ENCODE data around the gene EVX2.

EVX2 gene

DNA sequence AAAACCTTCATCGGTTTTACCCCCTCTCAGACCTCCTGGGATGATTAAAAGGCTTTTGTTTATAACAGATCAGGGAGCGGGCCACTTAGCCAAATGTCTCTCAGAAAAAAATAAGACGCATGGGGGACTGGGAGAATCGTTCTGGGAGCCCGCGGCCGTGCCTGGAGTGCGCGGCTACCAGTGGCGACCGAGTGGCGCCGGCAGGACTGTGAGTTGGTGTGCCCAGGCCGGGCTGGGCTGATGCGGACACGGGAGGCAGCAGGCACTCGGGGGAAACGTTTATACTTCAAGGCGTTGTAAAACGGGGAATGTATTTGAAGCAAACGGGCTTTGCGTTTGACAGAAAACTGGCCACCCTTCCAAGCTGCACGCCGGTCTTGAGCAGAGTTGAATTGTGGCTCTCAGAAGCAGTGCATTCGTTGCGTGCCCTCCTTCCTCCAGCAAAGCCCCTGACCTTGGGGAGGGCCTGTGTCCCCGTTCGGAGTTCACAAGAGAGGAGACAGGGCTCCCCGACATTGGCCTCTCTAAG lies 28.1 kb upstream of the EVX2 start:
- H3K4me3 ChIP-seq (ENCODE audit: low read length in 2 of 2), result no peak overlapping the region
- H3K4me1 ChIP-seq (ENCODE audit: control insufficient read depth, insufficient read depth, low read length), result peaks cover 14% of the 10 kb centered on the region
- peaks cover 0 to 4% of the 10 kb centered on the region in 2 donors for H3K9me3 ChIP-seq (ENCODE audit: control insufficient read depth in 2 of 2, low read length in 2 of 2)
- no peak overlapping the region for H3K27ac ChIP-seq (ENCODE audit: low read length)
- no peak overlapping the region for H3K9ac ChIP-seq (ENCODE audit: low read length in 2 of 2)
- H3K27me3 ChIP-seq (ENCODE audit: control insufficient read depth in 1 of 2, insufficient read depth in 2 of 2, low read length in 2 of 2), result peaks cover 80 to 91% of the 10 kb centered on the region in 2 donors
- H3K36me3 ChIP-seq (ENCODE audit: control insufficient read depth in 2 of 2, insufficient read depth in 2 of 2, low read length in 2 of 2), result no peaks in the 10 kb centered on the region

GRCh38 chr2:176111309-176111663 lies 27.5 kb upstream of the EVX2 start:
- no peak overlapping the region for H3K9ac ChIP-seq (ENCODE audit: low read length in 2 of 2)

DNA sequence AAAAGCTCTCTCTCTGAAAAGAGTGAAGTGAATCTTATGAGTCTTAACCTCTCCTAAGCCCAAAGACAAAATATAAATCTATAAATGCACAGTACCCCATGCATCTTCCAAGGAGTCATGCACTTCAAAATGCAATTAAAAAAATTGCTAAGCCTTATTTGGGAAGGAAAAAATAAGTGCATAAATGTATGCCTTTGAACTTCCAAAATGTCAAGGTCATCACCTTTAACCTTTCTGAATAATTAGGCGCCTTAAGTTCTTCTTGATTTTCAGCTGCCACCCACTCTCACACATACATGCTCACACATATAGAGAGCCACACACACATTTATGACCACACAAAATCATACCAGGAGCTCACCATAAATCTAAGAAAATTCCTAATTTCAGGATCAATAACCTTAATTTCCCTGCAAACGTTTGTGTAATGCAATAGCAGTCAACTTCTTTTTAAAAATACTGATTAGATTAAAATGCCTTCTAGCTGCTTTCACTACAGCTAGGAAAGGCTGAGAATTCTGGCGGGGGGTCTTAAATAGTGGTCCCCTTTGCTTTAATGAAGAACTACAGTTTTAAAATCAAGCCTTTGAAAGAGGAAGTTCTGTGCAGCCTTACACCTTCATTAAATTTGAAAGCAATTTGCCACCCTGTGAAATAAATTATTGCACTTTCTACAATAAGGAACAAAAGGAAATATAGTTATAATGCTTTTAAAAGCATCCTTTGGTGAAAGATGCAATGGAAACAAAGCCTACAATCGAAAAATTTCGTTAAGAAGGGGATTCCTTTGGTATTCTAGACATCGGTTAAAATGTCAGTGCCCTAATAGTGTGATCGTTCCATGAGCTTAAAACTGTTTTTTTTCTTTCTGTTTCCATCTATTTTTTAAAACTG lies 26.9 kb upstream of the EVX2 start:
- peaks cover 20% of the 10 kb centered on the region for H3K4me1 ChIP-seq (ENCODE audit: control insufficient read depth, insufficient read depth, low read length)
- peaks cover 0 to 4% of the 10 kb centered on the region in 2 donors for H3K9me3 ChIP-seq (ENCODE audit: control insufficient read depth in 2 of 2, low read length in 2 of 2)
- H3K4me3 ChIP-seq (ENCODE audit: low read length in 2 of 2), result no peak overlapping the region
- H3K9ac ChIP-seq (ENCODE audit: low read length in 2 of 2), result no peak overlapping the region
- no peaks in the 10 kb centered on the region for H3K36me3 ChIP-seq (ENCODE audit: control insufficient read depth in 2 of 2, insufficient read depth in 2 of 2, low read length in 2 of 2)
- no peak overlapping the region for H3K27ac ChIP-seq (ENCODE audit: low read length)
- peaks cover 77 to 91% of the 10 kb centered on the region in 2 donors for H3K27me3 ChIP-seq (ENCODE audit: control insufficient read depth in 1 of 2, insufficient read depth in 2 of 2, low read length in 2 of 2)

More at GRCh38 chr2:176111309-176111663, 27.5 kb upstream of the EVX2 start:
- peaks cover 0 to 4% of the 10 kb centered on the region in 2 donors for H3K9me3 ChIP-seq (ENCODE audit: control insufficient read depth in 2 of 2, low read length in 2 of 2)
- H3K27ac ChIP-seq (ENCODE audit: low read length), result no peak overlapping the region
- H3K4me3 ChIP-seq (ENCODE audit: low read length in 2 of 2), result no peak overlapping the region
- peaks cover 77 to 91% of the 10 kb centered on the region in 2 donors for H3K27me3 ChIP-seq (ENCODE audit: control insufficient read depth in 1 of 2, insufficient read depth in 2 of 2, low read length in 2 of 2)
- peaks cover 20% of the 10 kb centered on the region for H3K4me1 ChIP-seq (ENCODE audit: control insufficient read depth, insufficient read depth, low read length)
- no peaks in the 10 kb centered on the region for H3K36me3 ChIP-seq (ENCODE audit: control insufficient read depth in 2 of 2, insufficient read depth in 2 of 2, low read length in 2 of 2)

- H3K9me3 ChIP-seq (ENCODE audit: control insufficient read depth in 2 of 2, low read length in 2 of 2), result peaks cover 0 to 4% of the 10 kb centered on the region in 2 donors
- H3K4me1 ChIP-seq (ENCODE audit: control insufficient read depth, insufficient read depth, low read length), result peaks cover 21% of the 10 kb centered on the region
- H3K27ac ChIP-seq (ENCODE audit: low read length), result no peak overlapping the region
- no peak overlapping the region for H3K9ac ChIP-seq (ENCODE audit: low read length in 2 of 2)
- peaks cover 81 to 91% of the 10 kb centered on the region in 2 donors for H3K27me3 ChIP-seq (ENCODE audit: control insufficient read depth in 1 of 2, insufficient read depth in 2 of 2, low read length in 2 of 2)
- no peak overlapping the region for H3K4me3 ChIP-seq (ENCODE audit: low read length in 2 of 2)
- H3K36me3 ChIP-seq (ENCODE audit: control insufficient read depth in 2 of 2, insufficient read depth in 2 of 2, low read length in 2 of 2), result no peaks in the 10 kb centered on the region
Observed at GRCh38 chr2:176109946-176110345, 26.2 kb upstream of the EVX2 start.

GRCh38 chr2:176109192-176109901 lies 25.6 kb upstream of the EVX2 start:
- Histone ChIP-seq H3K9ac (ENCODE audit: low read length in 2 of 2) (no peak overlapping the region), H3K27ac (ENCODE audit: low read length) (no peak overlapping the region), H3K9me3 (ENCODE audit: control insufficient read depth in 2 of 2, low read length in 2 of 2) (peaks cover 0 to 4% of the 10 kb centered on the region in 2 donors), H3K27me3 (ENCODE audit: control insufficient read depth in 1 of 2, insufficient read depth in 2 of 2, low read length in 2 of 2) (peaks cover 81 to 91% of the 10 kb centered on the region in 2 donors), H3K36me3 (ENCODE audit: control insufficient read depth in 2 of 2, insufficient read depth in 2 of 2, low read length in 2 of 2) (no peaks in the 10 kb centered on the region), H3K4me3 (ENCODE audit: low read length in 2 of 2) (no peak overlapping the region), H3K4me1 (ENCODE audit: control insufficient read depth, insufficient read depth, low read length) (peaks cover 27% of the 10 kb centered on the region)

DNA sequence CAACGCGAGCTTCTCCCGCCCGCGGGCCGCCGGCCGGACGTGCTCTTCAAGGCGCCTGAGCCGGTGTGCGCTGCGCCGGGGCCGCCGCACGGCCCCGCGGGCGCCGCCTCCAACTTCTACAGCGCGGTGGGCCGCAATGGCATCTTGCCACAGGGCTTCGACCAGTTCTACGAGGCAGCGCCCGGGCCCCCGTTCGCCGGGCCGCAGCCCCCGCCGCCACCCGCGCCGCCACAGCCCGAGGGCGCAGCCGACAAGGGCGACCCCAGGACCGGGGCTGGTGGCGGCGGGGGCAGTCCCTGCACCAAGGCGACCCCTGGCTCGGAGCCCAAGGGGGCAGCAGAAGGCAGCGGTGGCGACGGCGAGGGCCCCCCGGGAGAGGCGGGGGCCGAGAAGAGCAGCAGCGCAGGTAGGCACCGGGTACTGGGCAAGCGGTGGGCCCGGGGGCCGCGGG lies 24.0 kb upstream of the EVX2 start:
- Histone ChIP-seq H3K9me3 (ENCODE audit: control insufficient read depth in 2 of 2, low read length in 2 of 2) (peaks cover 0 to 4% of the 10 kb centered on the region in 2 donors), H3K36me3 (ENCODE audit: control insufficient read depth in 2 of 2, insufficient read depth in 2 of 2, low read length in 2 of 2) (no peaks in the 10 kb centered on the region), H3K27ac (ENCODE audit: low read length) (no peak overlapping the region), H3K4me1 (ENCODE audit: control insufficient read depth, insufficient read depth, low read length) (peaks cover 31% of the 10 kb centered on the region), H3K9ac (ENCODE audit: low read length in 2 of 2) (no peak overlapping the region), H3K4me3 (ENCODE audit: low read length in 2 of 2) (no peak overlapping the region), H3K27me3 (ENCODE audit: control insufficient read depth in 1 of 2, insufficient read depth in 2 of 2, low read length in 2 of 2) (peaks cover 81 to 91% of the 10 kb centered on the region in 2 donors)

DNA sequence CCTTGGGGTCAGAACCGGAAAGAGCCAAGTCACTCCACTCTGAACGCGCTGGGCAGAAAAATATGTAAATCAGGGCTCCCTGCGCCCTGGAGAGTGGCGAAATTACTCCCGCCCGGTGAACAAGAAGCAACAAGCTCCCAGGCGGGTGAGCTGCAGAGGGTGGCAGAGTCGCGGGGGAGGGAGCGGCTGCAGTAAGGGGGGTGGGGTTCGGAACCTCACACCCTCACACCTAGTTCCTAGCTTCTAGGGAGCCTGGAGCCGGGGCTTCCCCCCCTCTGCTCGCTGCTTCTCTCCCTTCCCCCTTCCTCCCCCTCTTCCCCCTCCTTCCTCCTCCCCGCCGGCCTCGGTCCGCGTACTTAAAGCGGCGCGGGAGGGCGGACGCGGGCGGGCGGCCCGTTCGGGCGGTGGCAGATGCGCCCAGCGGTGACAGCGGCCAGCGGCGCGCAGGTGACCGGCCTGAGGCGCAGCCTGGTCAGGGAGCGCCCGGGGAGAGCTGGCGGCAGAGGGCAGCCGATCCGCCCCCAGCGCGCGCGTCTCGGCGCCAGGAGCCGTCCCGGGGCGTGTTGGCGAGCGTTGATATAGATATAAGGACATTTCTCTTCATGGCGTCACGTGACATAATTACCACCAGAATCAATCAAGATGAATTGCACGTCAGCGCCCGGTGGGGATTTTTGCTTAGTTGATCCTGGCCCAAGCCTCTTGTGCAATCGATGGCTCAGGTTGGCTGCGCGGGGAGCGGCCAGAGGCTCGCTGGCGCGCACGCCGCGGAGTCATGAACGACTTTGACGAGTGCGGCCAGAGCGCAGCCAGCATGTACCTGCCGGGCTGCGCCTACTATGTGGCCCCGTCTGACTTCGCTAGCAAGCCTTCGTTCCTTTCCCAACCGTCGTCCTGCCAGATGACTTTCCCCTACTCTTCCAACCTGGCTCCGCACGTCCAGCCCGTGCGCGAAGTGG lies 23.1 kb upstream of the EVX2 start, which contains the start of gene HOXD11:
Gene HOXD11, plus strand, starts transcription at position 700 of the 959 bp plus-strand sequence. Its CDS starts 76 bp downstream, at position 776.
- H3K9me3 ChIP-seq (ENCODE audit: control insufficient read depth in 2 of 2, low read length in 2 of 2), result no peaks in the 10 kb centered on the region
- H3K36me3 ChIP-seq (ENCODE audit: control insufficient read depth in 2 of 2, insufficient read depth in 2 of 2, low read length in 2 of 2), result no peaks in the 10 kb centered on the region
- H3K9ac ChIP-seq (ENCODE audit: low read length in 2 of 2), result no peak within 1 kb of the TSS
- no peak within 1 kb of the TSS for H3K27ac ChIP-seq (ENCODE audit: low read length)
- peak within 1 kb of the TSS; percentile 16 to 49 for H3K4me3 ChIP-seq (ENCODE audit: low read length in 2 of 2)
- H3K27me3 ChIP-seq (ENCODE audit: control insufficient read depth in 1 of 2, insufficient read depth in 2 of 2, low read length in 2 of 2), result peaks cover 79 to 91% of the 10 kb centered on the region in 2 donors
- H3K4me1 ChIP-seq (ENCODE audit: control insufficient read depth, insufficient read depth, low read length), result peaks cover 29% of the 10 kb centered on the region

DNA sequence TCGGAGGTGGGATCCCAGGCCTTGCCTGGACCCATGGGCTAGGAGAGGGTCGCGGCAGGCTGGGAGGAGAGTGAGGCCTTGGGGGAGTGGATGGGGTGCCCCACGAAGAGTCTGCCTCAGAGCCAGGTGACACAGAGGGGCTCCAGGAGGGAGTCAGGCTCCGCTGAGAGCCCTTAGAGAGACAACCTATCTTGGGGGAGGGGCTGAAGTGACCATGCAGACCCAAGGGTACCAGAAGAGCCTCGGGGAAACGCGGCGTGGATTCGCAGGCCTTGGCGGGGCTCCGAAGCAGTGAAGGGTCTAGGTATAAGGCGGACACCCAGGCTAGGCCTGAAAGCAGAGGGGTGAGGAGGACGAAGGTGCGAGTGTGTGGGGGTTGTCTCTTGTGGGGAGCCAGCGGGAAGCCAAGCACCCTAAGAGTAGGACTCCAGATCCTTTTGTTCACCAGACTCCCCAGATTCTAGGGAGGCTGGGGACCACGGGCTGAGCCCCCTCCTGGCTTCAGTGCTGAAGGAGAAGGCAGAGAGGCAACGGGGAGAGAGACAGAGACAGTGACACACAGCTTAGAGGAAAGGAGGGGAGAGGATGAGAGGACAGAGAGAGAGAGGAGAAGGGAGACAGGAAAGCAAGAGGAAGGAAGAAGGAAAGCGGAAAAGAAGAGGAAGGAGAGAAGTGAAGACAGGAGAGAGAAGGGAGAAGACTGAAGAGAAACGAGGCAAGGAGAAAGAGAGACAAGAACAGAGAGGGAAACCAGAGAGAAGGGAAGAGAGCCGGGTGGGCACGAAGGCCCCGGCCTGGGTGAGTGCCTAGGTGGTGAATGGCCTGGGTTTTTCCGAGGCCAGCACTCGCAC lies 22.2 kb upstream of the EVX2 start:
- no peak overlapping the region for H3K9ac ChIP-seq (ENCODE audit: low read length in 2 of 2)
- H3K9me3 ChIP-seq (ENCODE audit: control insufficient read depth in 2 of 2, low read length in 2 of 2), result no peaks in the 10 kb centered on the region
- peaks cover 80 to 91% of the 10 kb centered on the region in 2 donors for H3K27me3 ChIP-seq (ENCODE audit: control insufficient read depth in 1 of 2, insufficient read depth in 2 of 2, low read length in 2 of 2)
- no peaks in the 10 kb centered on the region for H3K36me3 ChIP-seq (ENCODE audit: control insufficient read depth in 2 of 2, insufficient read depth in 2 of 2, low read length in 2 of 2)
- H3K27ac ChIP-seq (ENCODE audit: low read length), result no peak overlapping the region
- H3K4me3 ChIP-seq (ENCODE audit: low read length in 2 of 2), result peak overlapping the region in 1 of 2 donors; percentile 49
- H3K4me1 ChIP-seq (ENCODE audit: control insufficient read depth, insufficient read depth, low read length), result peaks cover 28% of the 10 kb centered on the region

DNA sequence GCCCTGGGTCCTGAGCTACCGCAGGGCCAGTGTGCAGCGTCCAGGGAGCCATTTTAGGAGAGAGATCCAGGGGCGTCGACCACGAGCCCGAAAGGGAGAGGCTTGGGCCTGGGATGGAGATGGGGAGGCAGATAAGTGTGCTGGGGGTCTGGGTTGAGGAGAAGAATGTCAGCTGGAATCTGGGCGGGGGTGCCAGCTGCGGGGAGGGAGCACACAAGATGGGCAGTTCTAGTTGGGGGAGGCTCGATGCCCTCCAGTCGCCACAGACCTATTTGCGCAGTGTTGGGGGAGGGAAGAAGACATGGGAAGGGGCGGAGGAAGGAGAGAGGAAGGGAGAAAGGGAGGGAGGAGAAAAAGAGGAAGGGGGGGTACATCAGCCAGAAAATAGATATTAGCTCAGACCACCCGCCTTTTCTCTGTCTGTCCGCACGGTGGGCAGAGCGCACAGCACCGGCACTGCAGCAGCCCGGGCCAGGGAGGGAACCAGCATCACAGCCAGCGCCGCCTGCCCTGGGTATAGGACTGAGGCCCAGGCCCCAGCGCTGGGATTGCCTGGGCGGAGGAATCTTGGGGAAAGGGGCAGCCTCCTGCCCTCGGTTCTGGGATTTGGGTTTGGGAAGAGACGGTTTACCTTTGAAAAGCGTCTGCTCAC lies 21.4 kb upstream of the EVX2 start:
- no peak overlapping the region for H3K4me3 ChIP-seq (ENCODE audit: low read length in 2 of 2)
- no peaks in the 10 kb centered on the region for H3K36me3 ChIP-seq (ENCODE audit: control insufficient read depth in 2 of 2, insufficient read depth in 2 of 2, low read length in 2 of 2)
- H3K9ac ChIP-seq (ENCODE audit: low read length in 2 of 2), result no peak overlapping the region
- no peak overlapping the region for H3K27ac ChIP-seq (ENCODE audit: low read length)
- H3K4me1 ChIP-seq (ENCODE audit: control insufficient read depth, insufficient read depth, low read length), result peaks cover 31% of the 10 kb centered on the region
- H3K27me3 ChIP-seq (ENCODE audit: control insufficient read depth in 1 of 2, insufficient read depth in 2 of 2, low read length in 2 of 2), result peaks cover 81 to 91% of the 10 kb centered on the region in 2 donors
- no peaks in the 10 kb centered on the region for H3K9me3 ChIP-seq (ENCODE audit: control insufficient read depth in 2 of 2, low read length in 2 of 2)
